DOHH2 (cell line): Measurements from ENCODE around the gene DEFB112.

Experiments used
- EZH2phosphoT487 ChIP-seq: fragments of 200-600 bp; sonication (generic); IDR thresholded peaks from 2 replicates; pipeline ENCODE4 v1.6.1; 2017; ENCODE audit warnings: borderline replicate concordance, mild to moderate bottlenecking, antibody characterized with exemption, low read length, moderate library complexity, mixed read lengths
- TF ChIP-seq, protein P1 (sequence below): fragments of 200-600 bp; sonication (generic); IDR thresholded peaks from one replicate; pipeline ENCODE4 v1.5.1; 2014; ENCODE audit warnings: antibody characterized with exemption, mild to moderate bottlenecking, low read depth, low read length; ENCODE audit not compliant: poor library complexity, severe bottlenecking

DNA sequence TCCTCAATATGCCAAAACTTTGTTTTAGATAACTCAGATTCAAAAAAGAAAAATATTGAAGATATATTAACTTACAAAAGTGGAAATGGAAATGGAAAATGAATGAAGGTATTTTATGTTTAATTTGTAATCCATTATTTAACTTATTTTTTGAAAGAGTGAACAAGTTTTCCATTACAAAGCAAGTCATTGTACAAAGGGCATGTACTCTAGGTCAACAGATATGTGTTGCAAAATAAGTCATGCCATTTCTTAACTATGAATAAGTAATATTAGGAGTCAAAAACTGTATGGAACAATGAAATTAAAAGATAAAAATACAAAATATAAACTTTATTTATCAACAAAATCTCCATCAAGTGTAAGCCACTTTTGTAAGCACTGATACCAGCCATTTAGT lies 54.5 kb downstream of the DEFB112 start:
- TF ChIP-seq, protein P1, sequence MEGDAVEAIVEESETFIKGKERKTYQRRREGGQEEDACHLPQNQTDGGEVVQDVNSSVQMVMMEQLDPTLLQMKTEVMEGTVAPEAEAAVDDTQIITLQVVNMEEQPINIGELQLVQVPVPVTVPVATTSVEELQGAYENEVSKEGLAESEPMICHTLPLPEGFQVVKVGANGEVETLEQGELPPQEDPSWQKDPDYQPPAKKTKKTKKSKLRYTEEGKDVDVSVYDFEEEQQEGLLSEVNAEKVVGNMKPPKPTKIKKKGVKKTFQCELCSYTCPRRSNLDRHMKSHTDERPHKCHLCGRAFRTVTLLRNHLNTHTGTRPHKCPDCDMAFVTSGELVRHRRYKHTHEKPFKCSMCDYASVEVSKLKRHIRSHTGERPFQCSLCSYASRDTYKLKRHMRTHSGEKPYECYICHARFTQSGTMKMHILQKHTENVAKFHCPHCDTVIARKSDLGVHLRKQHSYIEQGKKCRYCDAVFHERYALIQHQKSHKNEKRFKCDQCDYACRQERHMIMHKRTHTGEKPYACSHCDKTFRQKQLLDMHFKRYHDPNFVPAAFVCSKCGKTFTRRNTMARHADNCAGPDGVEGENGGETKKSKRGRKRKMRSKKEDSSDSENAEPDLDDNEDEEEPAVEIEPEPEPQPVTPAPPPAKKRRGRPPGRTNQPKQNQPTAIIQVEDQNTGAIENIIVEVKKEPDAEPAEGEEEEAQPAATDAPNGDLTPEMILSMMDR: no peak
- no peak for TF ChIP-seq EZH2phosphoT487
